COLO668 (cell line): ENCODE measurements around the gene PTGDR2.

Experiments
- DNase-seq: peaks from one replicate; lab custom pipeline; 2025; ENCODE audit not compliant: unreplicated experiment; lab: John Stamatoyannopoulos, UW

The PTGDR2 gene

DNA sequence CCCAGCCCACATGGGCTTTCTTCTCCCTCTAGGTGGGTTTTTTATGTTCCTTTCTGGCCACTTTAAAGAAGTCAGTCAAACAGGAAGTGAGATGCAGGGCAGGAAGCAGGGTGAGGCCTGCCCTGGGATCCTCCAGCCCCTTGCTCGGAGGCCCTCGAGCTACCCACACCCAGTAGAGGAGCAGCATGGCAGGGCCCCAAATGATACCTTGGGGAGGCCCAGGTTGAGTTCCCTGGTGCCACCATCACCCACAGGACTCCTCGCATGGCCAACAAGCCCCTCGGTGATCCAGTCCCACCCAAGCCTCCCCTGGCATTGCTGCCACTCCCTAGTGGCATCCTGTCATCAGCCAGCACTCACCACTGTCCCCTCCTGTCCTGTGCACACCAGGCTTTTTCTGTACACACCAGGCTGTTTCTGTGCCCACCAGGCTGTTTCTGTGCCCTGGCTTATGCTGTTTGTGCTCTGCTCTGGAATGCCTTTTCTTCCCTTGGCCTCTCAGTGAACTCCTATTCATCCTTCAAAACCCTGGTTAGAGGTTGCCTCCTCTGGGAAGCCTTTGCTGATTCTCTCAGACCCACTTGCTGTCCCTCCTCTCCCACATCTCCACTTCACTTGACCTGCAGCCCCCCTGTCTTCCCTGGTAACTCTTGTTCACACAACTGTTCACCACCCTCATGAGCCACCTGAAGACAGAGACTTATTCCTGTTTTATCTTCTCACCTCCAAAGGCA lies 3.1 kb upstream of the PTGDR2 start:
- DNase-seq = no peak

DNA sequence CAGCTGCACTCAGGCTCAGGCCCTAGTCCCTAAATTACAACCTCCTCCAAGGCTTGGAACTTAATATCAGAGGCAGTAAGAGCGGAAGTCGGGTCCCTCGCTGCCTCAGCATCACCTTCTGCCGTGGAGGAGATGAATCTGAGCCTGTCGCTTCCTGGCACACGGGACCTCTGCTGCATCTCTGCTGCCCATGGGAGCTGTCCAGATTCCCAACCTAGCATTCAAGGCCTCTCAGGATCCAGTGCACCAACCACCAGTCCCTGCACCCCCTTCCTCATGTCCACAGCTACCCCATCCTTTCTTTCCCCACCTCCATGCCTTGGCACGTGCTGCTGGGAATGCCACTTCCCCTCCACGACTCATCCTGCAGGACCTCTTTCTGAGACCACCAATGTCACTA lies 2.5 kb upstream of the PTGDR2 start:
- DNase-seq = no peak

DNA sequence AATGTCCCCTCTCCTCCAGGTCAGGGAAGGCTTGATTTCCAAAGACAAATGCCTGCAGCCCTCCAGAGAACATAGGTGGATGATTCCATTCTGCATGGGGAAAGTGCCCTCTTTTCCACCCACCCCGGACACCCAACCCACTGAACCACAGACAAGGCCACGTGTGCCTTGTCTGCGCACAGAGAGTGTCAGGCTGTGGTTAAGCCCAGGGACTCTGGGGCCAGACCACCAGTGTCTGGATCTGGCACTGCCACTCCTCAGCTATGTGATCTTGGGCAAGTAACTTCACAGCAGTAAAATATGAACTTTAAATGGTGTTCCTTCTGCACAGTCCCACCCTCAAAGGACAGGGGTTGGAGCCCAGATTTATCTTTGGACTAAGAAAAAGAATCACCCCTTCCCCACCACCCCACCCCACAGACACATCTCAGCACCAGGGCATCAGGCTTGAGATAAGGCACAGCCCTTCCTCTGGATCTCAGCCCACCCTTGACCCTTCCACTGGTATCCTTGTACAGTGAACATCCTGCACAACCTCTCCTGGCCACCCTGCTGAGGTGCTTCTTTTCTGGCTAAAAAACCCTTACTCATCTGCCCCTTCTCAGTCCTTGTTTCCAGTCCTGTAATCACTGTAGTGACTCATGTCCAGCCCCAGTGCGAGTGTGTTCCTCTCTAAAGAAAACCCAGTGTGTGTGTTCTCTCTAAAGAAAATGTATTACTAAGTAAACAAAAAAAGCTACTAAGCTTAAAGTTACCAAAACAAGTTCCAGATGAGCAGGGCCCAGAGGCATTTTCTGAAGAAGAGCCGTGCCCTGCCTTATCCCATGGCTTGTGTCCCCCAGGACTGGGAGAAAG lies 1.9 kb upstream of the PTGDR2 start:
- DNase-seq = no peak

DNA sequence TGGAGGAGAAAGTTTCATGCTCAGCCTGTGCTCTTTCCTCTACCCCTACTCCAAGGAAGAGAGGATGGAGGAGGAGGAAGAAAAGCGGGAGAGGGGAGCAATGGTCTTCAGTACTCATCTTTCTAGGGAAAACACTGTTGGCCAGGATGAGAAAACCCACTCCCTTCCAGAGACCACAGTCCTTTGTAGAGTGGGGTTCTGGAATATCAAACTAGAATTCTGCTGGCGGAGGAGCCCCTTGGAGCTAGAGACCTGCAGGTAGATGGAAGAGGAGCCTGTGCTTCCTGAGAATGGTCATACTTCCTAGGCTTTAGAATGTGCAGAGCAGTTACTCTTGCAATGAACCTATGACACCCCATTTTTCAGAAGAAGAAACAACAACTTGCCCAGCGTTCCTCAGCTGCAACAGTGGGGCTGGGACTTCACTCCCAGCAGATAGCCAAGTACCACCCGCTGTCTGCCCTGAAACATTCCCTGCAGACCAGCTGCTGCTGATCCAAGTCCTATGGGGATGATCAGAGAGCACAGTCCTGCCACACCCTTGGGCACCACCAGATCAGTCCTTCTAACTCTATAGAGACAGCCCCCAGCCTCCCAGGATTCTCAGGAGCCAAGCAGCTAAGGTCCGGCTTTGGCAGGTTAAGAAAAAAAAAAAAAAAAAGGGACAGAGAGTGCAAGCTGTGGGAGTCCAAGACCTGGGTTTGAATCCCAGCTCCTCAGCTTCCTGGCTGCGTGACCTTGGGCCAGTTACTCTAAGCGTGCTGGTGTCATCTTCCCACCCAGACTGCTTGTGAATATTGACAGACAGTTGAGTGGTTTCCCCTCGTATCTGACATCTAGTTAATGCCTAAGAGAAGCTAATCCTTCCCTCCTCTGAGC lies 664 bp downstream of the PTGDR2 start:
- DNase-seq = no peak

DNA sequence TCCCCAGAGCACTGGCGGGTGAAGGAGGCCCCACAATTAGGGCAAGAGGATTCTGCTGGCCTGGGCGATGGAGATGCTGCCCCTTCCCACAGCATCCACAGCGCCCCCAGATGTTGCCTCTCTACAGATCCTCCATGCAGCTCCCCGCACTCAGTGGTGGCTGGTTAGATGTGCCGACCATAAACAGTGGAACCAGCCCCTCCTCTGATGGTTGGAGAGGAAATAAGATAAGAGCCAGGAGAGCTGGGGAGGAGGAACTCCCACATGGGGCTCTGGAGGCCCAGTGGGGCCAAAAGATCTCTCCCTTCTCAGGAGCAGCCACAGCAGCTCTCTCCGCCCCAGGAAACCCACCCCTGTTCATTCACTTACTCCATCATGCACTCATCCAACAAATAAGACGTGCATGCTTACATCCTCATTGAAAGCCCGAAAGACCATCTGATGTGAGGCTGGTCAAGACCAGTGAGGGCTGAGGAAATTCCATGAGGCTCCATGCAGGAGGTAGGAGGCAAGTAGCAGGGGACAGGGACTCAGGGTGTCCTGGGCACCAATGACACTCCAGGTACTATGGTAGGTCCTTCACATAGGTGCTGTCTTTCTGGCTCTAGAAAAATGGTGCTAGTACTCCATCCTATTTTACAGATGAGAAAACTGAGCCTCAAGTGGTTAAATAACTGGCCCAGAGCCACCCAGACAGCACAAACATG lies 1.5 kb downstream of the PTGDR2 start:
- no peak for DNase-seq

DNA sequence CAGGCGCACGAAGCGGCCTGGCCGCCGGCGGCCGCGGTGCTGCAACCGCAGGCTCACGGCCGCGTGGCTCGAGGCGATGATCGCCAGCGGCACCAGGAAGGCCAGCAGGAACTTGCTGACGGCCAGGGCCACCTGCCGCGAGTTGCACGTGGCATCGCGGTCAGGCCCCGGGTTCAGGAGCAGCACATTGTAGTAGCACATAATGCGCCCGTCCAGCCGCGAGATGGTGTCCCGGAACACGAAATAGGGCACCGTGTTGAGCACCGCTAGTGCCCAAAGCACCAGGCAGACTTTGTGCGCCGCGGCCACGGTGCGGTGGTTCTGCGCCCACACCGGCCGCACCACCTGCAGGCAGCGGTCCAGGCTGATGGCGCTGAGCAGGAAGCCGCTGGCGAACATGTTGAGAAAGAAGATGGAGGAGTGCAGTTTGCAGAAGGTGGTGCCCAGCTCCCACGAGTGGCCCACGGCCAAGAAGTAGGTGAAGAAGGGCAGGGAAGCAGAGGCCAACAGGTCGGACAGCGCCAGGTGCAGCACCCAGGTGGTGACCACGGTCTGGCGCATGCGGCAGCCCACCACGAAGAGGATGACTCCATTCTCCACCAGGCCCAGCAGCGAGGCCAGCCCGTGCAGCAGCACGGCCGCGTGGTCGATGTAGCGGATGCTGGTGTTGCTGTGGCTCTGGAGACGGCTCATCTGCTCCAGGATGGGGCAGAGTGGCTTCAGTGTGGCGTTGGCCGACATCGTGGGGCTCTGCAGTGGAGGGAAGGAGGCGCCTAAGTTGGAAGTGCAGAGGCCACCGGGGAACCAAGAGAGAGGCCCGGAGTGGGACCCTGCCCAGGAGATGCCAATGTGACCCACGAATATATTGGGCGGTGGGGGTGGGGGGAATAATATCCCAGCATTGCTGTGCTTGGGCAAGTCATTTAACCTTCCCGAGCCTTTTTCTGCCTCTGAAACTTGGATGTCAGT lies 2.5 kb downstream of the PTGDR2 start:
- no peak for DNase-seq

DNA sequence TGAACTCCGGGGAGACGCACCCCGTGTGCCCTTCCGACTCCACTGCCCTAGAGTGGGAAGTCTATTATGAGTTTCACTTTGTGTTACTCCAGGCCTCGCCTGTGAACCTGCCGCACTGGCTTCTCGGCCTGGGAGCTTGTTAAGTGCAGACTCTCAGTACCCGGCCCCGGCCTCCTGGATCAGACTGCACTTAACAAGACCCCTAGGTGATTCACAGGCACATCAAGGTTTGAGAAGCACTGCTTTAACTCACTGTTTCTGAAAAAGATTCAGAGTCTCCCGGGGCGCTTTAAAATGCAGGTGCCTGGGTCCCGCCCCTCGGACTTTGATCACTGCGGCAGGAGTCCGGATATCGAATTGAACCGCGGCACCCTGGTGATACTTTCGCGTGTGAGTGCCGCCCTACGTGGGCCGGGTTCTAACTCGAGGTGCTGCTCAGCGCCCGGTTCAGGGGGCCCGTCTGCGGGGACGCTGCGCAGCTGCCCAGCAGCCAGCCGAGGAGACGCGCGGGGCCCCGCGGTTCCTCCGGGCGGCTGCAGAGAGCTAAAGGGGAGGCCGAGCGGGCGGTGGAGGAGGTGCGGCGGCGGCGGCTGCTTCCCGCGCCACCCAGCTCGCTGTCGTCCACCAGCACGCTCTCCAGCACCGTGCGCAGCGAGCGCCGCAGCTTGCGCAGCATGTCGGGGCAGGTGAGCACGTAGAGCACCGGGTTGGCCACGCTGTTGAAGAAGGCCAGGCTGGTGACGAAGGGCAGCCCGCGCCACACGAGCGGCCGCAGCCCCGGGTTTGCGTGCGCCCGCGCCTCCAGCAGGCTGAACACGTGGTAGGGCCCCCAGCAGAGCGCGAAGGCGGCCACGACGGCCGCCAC lies 3.4 kb downstream of the PTGDR2 start:
- DNase-seq = peak; percentile 85

DNA sequence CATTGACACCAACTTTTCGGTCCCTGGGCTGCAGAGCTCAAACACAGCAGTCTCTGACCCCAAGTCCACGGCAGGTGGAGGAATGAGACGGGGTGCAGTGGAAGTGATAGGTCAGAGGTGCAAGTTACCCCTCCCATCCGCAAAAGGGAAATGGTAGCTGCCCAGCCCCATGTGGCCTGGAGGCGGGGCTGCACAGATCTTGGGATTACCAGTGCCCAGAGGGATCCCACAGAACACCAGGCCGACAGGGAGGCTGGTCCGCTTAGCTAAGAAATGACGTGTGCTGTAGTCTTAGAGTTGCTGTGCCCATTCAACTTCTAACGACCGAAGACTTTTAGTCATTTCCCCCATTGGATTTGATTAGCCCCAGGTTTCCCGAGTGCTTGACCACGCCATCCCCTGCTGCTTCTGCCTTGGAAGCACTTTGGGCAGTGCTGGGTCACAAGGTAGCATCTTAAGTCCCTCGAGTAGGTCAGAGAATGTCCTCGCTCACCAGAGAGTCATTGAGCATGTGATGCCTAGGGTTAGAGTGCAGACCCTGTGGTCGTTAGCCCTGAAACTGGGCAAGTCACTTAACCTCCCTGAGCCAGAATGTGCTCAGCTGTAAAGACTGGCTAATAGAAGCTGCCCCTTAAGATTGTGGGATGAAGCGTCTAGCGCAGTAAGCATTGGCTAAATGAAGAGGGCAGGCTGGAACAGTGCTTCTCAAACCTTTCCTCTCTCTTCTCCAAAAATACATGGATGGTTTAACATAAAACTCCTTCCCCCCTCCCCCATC lies 4.2 kb downstream of the PTGDR2 start:
- no peak for DNase-seq

DNA sequence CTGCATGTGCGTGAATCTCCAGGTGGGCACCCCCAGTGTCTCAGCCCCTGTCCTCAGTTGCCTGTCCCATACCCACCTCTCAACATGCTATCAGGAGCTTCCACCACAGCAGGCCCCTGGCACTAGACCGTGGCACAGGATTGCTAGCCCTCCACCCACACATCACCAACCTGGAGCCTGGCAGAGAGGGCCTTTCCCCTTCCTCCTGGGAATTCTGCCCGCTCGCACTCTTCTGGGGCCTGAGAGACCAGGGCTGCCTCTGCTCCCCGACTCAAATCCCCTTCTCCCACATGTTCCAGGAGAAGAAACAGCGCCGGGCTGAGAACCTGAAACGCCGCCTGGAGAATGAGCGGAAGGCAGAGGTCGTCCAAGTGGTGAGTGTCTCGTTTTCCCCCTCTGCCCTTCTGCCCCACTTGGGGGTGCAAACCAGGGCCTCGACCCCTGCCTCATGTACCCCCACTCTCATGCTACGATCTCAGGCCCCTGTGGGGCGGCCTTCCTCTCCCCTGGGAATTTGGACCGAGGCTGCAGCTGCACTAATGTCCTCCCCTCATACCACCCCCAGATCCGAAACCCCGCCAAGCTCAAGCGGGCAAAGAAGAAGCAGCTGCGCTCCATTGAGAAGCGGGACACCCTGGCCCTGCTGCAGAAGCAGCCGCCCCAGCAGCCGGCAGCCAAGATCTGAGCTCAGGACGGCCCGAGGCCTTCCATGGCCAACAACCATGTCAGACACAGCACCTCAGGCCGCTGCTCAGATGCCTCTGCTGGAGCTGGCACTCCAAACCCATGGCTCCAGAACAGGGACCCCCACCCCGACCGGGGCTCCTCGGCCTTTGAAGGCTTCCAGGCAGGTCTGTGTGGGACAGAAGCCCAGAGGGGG lies 5.9 kb downstream of the PTGDR2 start:
- no peak for DNase-seq

DNA sequence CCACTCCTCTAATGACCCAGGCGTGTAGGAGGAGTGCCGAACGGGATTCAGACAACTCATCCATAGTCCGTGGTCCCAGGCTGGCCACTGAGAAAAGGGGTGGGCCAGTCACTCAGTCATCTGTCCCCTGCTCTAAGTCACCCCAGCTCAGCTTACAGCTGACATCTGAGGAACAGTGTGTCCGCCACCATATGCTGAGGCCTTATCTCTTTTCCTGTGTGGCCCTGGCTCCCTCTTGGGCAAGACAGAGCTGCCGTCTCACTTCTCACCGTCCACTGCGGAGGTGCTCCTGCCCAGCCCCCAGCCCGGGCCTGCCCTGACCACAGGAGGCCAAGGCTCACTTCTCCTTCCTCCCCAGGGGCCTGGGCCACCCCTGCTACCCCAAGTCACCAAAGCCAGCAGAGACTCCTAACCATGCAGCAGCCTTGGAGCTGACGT lies 7.0 kb downstream of the PTGDR2 start:
- no peak for DNase-seq

DNA sequence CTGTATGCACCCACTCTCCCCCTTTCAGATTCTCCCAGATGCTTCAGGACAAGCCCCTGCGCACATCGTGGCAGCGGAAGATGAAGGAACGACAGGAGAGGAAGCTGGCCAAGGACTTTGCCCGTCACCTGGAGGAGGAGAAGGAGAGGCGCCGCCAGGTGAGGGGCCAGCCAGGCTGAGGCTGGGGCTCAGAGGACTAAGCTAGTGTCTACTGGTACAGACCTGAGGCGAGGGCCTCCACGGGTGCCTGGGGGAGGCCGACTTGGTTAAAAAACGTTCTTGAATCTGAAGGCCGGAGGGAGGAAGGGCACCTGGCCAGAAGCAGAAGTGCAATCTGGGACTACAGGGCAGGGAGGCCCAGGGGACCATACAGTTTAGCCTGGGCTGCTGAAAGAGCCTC lies 7.9 kb downstream of the PTGDR2 start:
- no peak for DNase-seq

DNA sequence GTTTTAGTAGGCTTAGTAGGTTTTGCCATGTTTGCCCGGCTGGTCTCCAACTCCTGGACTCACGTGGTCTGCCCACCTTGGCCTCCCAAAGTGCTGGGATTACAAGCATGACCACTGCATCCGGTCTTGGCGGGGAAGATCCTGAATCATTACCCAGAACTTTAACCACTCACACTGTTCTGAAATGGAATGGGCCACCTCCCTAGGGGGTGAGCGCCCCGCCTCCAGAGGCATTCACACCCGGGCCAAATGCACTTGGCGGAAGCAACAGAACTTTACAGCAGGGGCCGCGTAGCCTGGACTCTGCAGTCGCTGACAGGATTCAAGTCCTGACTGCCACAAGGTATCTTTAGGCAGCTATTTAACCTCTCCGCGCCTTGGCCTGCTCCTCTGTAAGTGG lies 8.5 kb downstream of the PTGDR2 start:
- no peak for DNase-seq

DNA sequence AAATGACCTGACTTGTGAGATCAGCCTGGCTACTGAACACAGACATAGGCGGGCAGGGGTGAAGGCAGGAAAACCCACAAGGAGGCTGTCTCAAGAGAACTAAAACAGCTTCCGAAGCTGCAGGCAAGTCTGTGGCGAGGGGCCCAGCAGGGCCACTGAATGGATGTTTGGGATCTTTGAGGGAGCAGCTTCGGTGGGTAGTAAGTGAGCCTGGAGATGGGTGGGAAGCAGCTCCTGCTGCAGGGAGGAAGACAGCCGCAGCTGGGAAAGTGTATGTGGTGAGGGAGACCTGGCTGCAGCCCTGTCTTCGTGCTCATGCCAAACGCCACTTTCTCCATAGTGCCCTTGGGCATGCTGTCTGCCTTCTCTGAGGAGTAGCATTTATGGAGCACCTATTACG lies 10.4 kb downstream of the PTGDR2 start:
- DNase-seq = no peak

DNA sequence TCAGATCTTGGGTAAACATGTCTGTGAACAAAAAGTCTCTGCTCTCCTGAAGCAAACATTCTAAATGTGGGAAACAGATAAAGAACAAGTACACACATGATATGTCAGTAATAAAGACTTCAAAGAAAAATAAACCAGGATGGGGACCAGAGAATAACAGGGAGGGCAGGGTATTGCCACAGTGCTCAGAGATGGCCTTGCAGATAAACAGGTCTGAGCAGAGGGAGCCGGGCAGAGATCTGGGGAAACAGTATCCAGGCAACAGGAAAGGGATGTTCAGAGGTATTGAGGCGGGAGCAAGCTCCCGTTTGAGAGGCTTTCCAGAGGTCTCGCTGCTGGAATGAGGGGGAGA lies 10.9 kb downstream of the PTGDR2 start:
- peak; percentile 11 for DNase-seq

DNA sequence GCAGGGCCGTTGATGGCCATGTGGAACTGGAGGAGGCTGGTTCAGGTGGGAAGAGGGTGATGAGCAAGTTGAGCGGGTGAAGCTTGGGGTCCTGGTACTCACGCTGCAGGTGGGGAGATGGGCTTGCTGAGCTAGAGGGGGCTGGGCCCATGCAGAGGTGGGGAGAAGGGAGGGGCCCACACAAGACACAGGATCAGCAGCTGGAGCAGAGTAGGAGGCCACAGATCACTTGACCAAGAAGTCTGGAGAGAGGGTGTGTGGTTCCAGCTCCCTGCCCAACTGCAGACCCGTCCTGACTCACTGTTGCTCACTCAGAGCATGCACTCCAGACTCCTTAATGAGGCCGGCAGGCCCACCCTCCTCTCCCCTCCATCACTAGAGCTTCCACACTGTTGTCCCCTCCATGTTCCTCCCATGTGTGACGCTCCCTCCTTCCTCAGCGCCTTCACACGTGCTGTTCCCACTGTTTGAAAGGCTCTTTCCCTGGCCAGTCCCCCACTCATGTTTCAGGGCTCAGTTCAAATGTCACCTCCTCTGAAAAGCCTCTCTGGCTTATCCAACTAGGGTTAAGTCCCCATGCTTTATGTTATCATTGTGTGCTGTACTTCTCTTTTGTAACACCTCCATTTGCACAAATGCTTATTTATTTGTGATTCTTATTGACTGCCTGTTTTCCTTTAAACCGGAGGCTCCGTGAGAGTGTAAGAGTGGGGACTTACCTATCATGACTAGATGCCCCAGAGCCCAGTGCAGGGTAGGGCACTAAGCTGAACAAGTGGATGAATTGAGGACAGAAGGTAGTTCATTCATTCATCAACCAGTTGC lies 11.5 kb downstream of the PTGDR2 start:
- no peak for DNase-seq
